HEK293T (cell line): Measurements from ENCODE around the gene DHRS9.

Experiments used
- CTCF ChIA-PET: fragments of 350-600 bp; formaldehyde crosslinking; extraction: SDS; loops from one replicate; lab custom pipeline; 2021; ENCODE audit warnings: antibody characterized with exemption, inconsistent platforms; lab: Yijun Ruan, JAX
- POLR2A ChIA-PET: fragments of 350-600 bp; formaldehyde crosslinking; extraction: SDS; loops from one replicate; lab custom pipeline; 2020; ENCODE audit warnings: antibody characterized with exemption, inconsistent platforms; lab: Yijun Ruan, JAX
- DNase-seq: peaks from one replicate; pipeline ENCODE4 v3.0.0; 2012; ENCODE audit warnings: mixed read lengths; ENCODE audit errors: extremely low spot score
- ARNT ChIP-seq: fragments of 450-650 bp; IDR thresholded peaks from 2 replicates; pipeline ENCODE4 v1.6.1; 2017; ENCODE audit warnings: mild to moderate bottlenecking
- BHLHE40 ChIP-seq: fragments of 450-650 bp; IDR thresholded peaks from 2 replicates; pipeline ENCODE4 v1.6.1; 2016; ENCODE audit warnings: mild to moderate bottlenecking, moderate library complexity, borderline replicate concordance
- CTBP1 ChIP-seq: fragments of 450-650 bp; IDR thresholded peaks from 2 replicates; pipeline ENCODE4 v1.6.1; 2016; ENCODE audit warnings: borderline replicate concordance
- ELF4 ChIP-seq: fragments of 450-650 bp; IDR thresholded peaks from 2 replicates; pipeline ENCODE4 v1.6.1; 2017; ENCODE audit warnings: antibody characterized with exemption
- FOXA1 ChIP-seq: fragments of 450-650 bp; IDR thresholded peaks from 2 replicates; pipeline ENCODE4 v1.6.1; 2016; ENCODE audit warnings: mild to moderate bottlenecking
- FOXK2 ChIP-seq: fragments of 450-650 bp; IDR thresholded peaks from 2 replicates; pipeline ENCODE4 v1.6.1; 2016; ENCODE audit warnings: mild to moderate bottlenecking
- FOXM1 ChIP-seq: fragments of 450-650 bp; IDR thresholded peaks from 2 replicates; pipeline ENCODE4 v1.6.1; 2017; ENCODE audit warnings: mild to moderate bottlenecking, borderline replicate concordance
- HDGF ChIP-seq: fragments of 450-650 bp; IDR thresholded peaks from 2 replicates; pipeline ENCODE4 v1.6.1; 2017; ENCODE audit warnings: antibody characterized with exemption, borderline replicate concordance
- L3MBTL2 ChIP-seq: fragments of 450-650 bp; conservative IDR thresholded peaks from 2 replicates; pipeline ENCODE4 v1.6.1; 2016; ENCODE audit warnings: mild to moderate bottlenecking
- LEF1 ChIP-seq: fragments of 450-650 bp; IDR thresholded peaks from 2 replicates; pipeline ENCODE4 v1.6.1; 2017; ENCODE audit warnings: mild to moderate bottlenecking, borderline replicate concordance
- NFRKB ChIP-seq: fragments of 450-650 bp; IDR thresholded peaks from 2 replicates; pipeline ENCODE4 v1.6.1; 2016; ENCODE audit warnings: mild to moderate bottlenecking, moderate library complexity
- SP1 ChIP-seq: fragments of 450-650 bp; IDR thresholded peaks from 2 replicates; pipeline ENCODE4 v1.6.1; 2017
- SUZ12 ChIP-seq: fragments of 450-650 bp; IDR thresholded peaks from 2 replicates; pipeline ENCODE4 v1.6.1; 2016; ENCODE audit warnings: mild to moderate bottlenecking
- TARDBP ChIP-seq: fragments of 450-650 bp; IDR thresholded peaks from 2 replicates; pipeline ENCODE4 v1.6.1; 2016
- ZNF384 ChIP-seq: fragments of 450-650 bp; IDR thresholded peaks from 2 replicates; pipeline ENCODE4 v1.6.1; 2016
- TF ChIP-seq, protein P1 (sequence below): fragments of 450-650 bp; IDR thresholded peaks from 2 replicates; pipeline ENCODE4 v1.6.1; 2016

Gene DHRS9

DNA sequence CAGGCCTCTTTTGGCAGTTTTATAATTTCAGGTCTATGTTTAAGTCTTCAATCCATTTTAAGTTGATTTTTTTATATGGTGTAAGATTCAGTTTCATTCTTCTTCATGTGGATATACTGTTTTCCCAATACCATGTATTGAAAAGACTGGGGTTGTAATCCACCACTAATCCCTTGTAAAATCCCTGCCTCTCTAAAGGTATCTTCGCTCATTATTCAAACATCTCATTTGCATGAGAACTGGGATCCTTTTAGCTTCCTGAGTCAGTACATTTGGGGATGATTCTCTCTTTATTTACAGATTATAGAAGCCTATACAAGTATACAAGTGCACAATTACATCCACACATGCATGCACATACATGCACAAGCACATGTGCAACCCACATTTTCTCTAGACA lies 25.3 kb downstream of the DHRS9 start:
- ChIA-PET POLR2A (no interaction called here), CTCF (interaction anchor here (0.6 kb wide), 1 partner anchor 82 kb away, joined by 7 read pairs; no protein-coding TSS in a partner anchor)
- DNase-seq, result no peak
- TF ChIP-seq SUZ12, result no peak
- no peak for TF ChIP-seq HDGF
- no peak for TF ChIP-seq NFRKB
- TF ChIP-seq LEF1, result no peak
- TF ChIP-seq BHLHE40, result no peak
- no peak for TF ChIP-seq SP1
- TF ChIP-seq ZNF384, result no peak
- TF ChIP-seq FOXM1, result no peak
- no peak for TF ChIP-seq FOXK2
- TF ChIP-seq FOXA1, result no peak
- TF ChIP-seq, protein P1, sequence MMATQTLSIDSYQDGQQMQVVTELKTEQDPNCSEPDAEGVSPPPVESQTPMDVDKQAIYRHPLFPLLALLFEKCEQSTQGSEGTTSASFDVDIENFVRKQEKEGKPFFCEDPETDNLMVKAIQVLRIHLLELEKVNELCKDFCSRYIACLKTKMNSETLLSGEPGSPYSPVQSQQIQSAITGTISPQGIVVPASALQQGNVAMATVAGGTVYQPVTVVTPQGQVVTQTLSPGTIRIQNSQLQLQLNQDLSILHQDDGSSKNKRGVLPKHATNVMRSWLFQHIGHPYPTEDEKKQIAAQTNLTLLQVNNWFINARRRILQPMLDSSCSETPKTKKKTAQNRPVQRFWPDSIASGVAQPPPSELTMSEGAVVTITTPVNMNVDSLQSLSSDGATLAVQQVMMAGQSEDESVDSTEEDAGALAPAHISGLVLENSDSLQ, result no peak
- no peak for TF ChIP-seq ELF4
- no peak for TF ChIP-seq TARDBP
- TF ChIP-seq ARNT, result no peak

DNA sequence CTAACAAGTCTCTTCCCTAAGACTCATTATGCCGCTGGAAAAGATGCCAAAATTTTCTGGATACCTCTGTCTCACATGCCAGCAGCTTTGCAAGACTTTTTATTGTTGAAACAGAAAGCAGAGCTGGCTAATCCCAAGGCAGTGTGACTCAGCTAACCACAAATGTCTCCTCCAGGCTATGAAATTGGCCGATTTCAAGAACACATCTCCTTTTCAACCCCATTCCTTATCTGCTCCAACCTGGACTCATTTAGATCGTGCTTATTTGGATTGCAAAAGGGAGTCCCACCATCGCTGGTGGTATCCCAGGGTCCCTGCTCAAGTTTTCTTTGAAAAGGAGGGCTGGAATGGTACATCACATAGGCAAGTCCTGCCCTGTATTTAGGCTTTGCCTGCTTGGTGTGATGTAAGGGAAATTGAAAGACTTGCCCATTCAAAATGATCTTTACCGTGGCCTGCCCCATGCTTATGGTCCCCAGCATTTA lies 26.3 kb downstream of the DHRS9 start:
- no peak for TF ChIP-seq ARNT
- TF ChIP-seq ELF4, result no peak
- TF ChIP-seq CTBP1, result no peak
- no peak for TF ChIP-seq TARDBP
- TF ChIP-seq FOXK2, result no peak
- no peak for TF ChIP-seq HDGF
- TF ChIP-seq FOXA1, result no peak
- no peak for TF ChIP-seq SUZ12
- TF ChIP-seq, protein P1, result no peak
- no peak for TF ChIP-seq L3MBTL2
- no peak for TF ChIP-seq NFRKB
- TF ChIP-seq BHLHE40, result no peak
- TF ChIP-seq SP1, result no peak
- no peak for TF ChIP-seq FOXM1
- no peak for TF ChIP-seq LEF1
- TF ChIP-seq ZNF384, result no peak
- ChIA-PET CTCF (interaction anchor here (0.6 to 0.8 kb wide), 2 partner anchors 37 to 258 kb away, joined by 3 read pairs; no protein-coding TSS in a partner anchor), POLR2A (no interaction called here)
- no peak for DNase-seq

DNA sequence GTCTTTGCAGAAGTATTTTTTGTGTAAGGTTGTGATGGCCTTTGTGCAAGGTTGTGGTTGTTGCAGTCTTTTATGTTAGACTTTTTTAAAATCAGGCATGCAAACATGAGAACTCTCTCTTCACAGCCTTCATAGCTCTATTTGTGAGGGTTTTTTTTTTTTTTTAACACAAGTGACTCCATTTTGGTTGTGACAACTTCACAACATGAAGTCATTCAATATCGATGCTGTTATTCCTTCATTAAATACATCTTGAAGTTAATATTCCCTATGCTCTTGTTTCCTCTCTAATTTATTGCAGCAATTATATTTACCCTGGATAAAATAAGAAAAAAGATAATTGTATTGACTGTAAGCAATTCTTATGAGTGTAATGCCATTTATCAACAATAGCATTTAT lies 35.5 kb downstream of the DHRS9 start:
- ChIA-PET CTCF (no interaction called here), POLR2A (no interaction called here)
- TF ChIP-seq NFRKB (no peak), SUZ12 (no peak), TARDBP (no peak), CTBP1 (no peak), HDGF (no peak), BHLHE40 (no peak), LEF1 (no peak), FOXK2 (no peak), ELF4 (no peak), FOXA1 (no peak), ZNF384 (no peak), ARNT (no peak)
- TF ChIP-seq, protein P1, result no peak
- DNase-seq, result no peak

DNA sequence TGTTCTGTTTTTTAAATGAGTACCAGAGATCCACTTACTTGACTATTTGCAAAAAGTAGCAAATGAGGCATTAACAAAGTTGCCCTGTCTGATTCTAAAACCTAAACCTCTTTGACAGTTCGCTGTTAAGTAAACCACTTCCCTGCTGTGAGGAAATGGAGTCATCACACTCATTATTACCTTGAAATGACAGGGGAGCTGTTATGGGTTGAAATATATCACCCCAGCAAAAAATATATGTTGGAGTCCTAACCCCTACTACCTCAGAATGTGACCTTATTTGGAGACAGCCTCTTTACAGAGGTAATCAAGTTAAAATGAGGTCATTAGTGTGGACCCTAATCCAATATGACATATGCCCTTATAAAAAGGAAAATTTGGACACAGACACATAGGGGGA lies 36.1 kb downstream of the DHRS9 start:
- TF ChIP-seq, protein P1, result peak; percentile 84
- no peak for TF ChIP-seq ELF4
- TF ChIP-seq LEF1, result no peak
- ChIA-PET CTCF (no interaction called here), POLR2A (no interaction called here)
- no peak for DNase-seq

DNA sequence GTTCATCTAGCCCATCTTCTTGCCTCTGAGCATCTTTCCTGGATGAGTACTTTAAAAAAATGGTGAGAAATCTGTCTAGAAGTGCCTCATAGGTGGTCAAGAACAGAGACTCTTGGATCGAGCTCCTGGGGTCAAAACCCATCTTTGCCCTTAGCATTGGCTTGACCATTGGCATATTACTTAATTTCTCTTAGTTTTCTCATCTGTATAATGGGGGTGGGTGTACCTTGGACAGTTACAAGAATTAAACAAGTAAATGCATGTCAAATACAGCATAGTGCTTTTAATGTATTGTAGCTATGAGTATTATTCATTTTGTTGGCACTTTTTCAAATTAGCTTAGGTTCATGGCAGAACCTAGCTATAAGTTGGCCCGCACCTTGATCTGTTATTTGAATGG lies 36.8 kb downstream of the DHRS9 start:
- DNase-seq, result no peak
- ChIA-PET POLR2A (no interaction called here), CTCF (no interaction called here)
- no peak for TF ChIP-seq FOXK2
- no peak for TF ChIP-seq BHLHE40

DNA sequence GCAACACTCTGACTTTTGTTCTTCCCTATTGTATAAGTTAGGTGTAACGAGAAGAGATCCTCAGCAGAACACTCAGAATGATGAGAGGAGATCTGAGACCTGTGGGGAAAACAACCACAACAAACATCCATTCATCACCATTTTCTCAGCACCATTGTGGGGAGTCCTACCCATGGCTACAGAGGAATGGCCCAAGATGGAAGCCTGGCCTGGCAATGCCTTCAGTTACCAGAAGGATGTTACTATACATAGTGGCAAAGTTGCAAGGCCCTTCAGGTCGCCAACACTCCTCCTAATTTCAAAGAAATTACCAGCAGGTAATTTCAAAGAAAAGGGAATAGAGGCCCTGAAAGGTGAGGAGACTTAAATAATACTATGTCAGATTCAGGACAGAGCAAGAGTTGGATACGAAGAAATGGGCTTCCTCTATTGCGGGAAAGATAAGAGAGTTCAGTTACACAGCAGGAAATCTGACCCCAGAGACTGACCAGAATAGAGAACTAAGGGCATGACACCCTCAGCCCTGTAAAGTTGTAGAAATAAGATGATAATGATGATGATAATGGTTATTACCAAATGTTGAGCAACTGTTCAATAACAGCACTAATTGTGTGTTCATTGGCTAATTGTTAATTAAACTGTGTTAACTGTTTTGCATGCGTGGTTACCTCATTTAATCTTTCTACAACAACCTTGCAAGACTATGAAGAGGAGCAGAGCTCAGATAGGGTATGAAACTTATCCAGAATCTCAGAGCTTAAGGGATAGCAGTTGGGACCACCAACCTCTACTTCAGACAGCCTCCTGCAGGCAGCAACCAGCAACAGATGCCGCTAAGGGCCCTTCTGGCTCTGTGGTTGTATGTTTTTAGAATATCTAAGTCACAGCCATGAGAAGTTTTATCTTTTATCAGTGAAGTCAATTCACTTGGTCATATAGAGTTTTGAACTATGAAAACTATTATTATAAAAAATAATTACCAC lies 37.5 kb downstream of the DHRS9 start:
- CTCF ChIA-PET, result no interaction called here
- POLR2A ChIA-PET, result no interaction called here
- no peak for TF ChIP-seq L3MBTL2
- TF ChIP-seq SP1, result no peak
- TF ChIP-seq FOXK2, result no peak
- TF ChIP-seq, protein P1, result no peak
- TF ChIP-seq TARDBP, result no peak
- no peak for TF ChIP-seq NFRKB
- TF ChIP-seq ARNT, result no peak
- no peak for TF ChIP-seq FOXA1
- no peak for TF ChIP-seq CTBP1
- no peak for TF ChIP-seq ELF4
- TF ChIP-seq HDGF, result no peak
- TF ChIP-seq LEF1, result no peak
- no peak for TF ChIP-seq ZNF384
- TF ChIP-seq FOXM1, result no peak
- TF ChIP-seq BHLHE40, result no peak
- no peak for TF ChIP-seq SUZ12
- no peak for DNase-seq
